Measurements from ENCODE around the gene KIAA2012. TPM values are rescaled to one million over a fixed set of nuclear protein-coding genes. Genes with fewer than 3 reads are reported as not detected.

KIAA2012 gene
- total and polyA plus RNA-seq, 2 of the 8 experiments (the other 6 are each of a cell fraction or from before 2014, with no cell fraction given): not detected

- H4K5ac ChIP-seq (ENCODE audit: insufficient read length, low read depth, low read length): no peak overlapping the region
- H3K79me2 ChIP-seq (ENCODE audit: control insufficient read depth in 1 of 2, insufficient read depth in 2 of 2, low read length in 2 of 2): no peaks in the 10 kb centered on the region
- POLR2A ChIA-PET (ENCODE audit: partially characterized antibody): no interaction called here
- no peak overlapping the region for H4K91ac ChIP-seq (replicated peaks; ENCODE audit: insufficient read length, low read length)
- no peak overlapping the region for H3K23ac ChIP-seq (ENCODE audit: insufficient read length)
- peaks cover 0 to 11% (median 2%) of the 10 kb centered on the region in 4 experiments; a peak in 4 of 7 replicates for H3K4me1 ChIP-seq (replicated peaks in 1 of 4; ENCODE audit: control insufficient read depth in 3 of 4, insufficient read depth in 4 of 4, low read length in 3 of 4)
- no peak overlapping the region for H2BK20ac ChIP-seq (ENCODE audit: low read length)
- no peak overlapping the region for H3K4ac ChIP-seq (replicated peaks; ENCODE audit: insufficient read length, low read depth, low read length)
- H3K56ac ChIP-seq (replicated peaks; ENCODE audit: insufficient read length, low read depth, low read length): no peak overlapping the region
- H3K18ac ChIP-seq (ENCODE audit: extremely low read depth, low read length): no peak overlapping the region
- 68% methylated on average over 4 of the region's 4 CpGs; no CpG with 5 or more reads in 1 of the 2 experiments for WGBS, 2 experiments (ENCODE audit: extremely low coverage in 1 of 2, insufficient coverage in 1 of 2, insufficient read length in 1 of 2, insufficient replicate concordance in 2 of 2, low coverage in 1 of 2, low lambda C conversion rate in 2 of 2, missing lambda C conversion rate in 1 of 2)
- no peak overlapping the region for H2BK12ac ChIP-seq (ENCODE audit: low read depth, low read length)
- DNase-seq (ENCODE audit: low read depth in 1 of 2, low spot score in 2 of 2) (no peak), FAIRE-seq (no peak)
- no peak overlapping the region for H2AK5ac ChIP-seq (ENCODE audit: low read depth, low read length)
- no peak overlapping the region for H2BK15ac ChIP-seq (ENCODE audit: low read length)
- no peaks in the 10 kb centered on the region for H4K20me1 ChIP-seq (replicated peaks in 1 of 2; ENCODE audit: control insufficient read depth in 1 of 2, insufficient read depth in 2 of 2, low read length in 2 of 2)
- no peak overlapping the region for H2BK5ac ChIP-seq (ENCODE audit: low read depth, low read length)
- H2AFZ ChIP-seq (ENCODE audit: low read length): peak overlapping the region; percentile 78; the same call in 1 of the 2 replicates
- H3K23me2 ChIP-seq (ENCODE audit: low read depth, low read length): no peaks in the 10 kb centered on the region
- H3K27ac ChIP-seq (ENCODE audit: low read depth, low read length): no peak overlapping the region
- peak overlapping the region in 1 of 2 experiments; percentile 14; a peak in 1 of 4 replicates for H3K4me2 ChIP-seq (ENCODE audit: insufficient read depth in 1 of 2, low read depth in 2 of 2, low read length in 2 of 2)
- TF ChIP-seq CTBP2 (IDR thresholded peaks at IDR 0.05; ENCODE audit: borderline replicate concordance, insufficient read depth, insufficient read length, low read length) (no peak), SIX5 (IDR thresholded peaks at IDR 0.05; ENCODE audit: low read depth, low read length) (no peak), TAF1 (IDR thresholded peaks at IDR 0.05; ENCODE audit: low read depth, low read length) (no peak), PHF8 (conservative IDR thresholded peaks at IDR 0.05; ENCODE audit: low read depth, low read length) (no peak), USF2 (IDR thresholded peaks at IDR 0.05; ENCODE audit: low read length) (no peak), CREB1 (IDR thresholded peaks at IDR 0.05) (no peak), POLR2A (IDR thresholded peaks at IDR 0.05; ENCODE audit: control extremely low read depth in 1 of 2, low read depth in 2 of 2, low read length in 2 of 2) (no peak), TEAD4 (IDR thresholded peaks at IDR 0.05; ENCODE audit: low read depth, low read length) (no peak), RBBP5 (IDR thresholded peaks at IDR 0.05; ENCODE audit: borderline replicate concordance, low read depth, low read length) (no peak), TCF12 (IDR thresholded peaks at IDR 0.05; ENCODE audit: low read depth, low read length) (no peak)
- no peaks in the 10 kb centered on the region for H3K36me3 ChIP-seq (ENCODE audit: control insufficient read depth in 2 of 4, insufficient read depth in 4 of 4, low read length in 3 of 4)
- no peak overlapping the region for H3K14ac ChIP-seq (ENCODE audit: insufficient read length)
- no peak overlapping the region for H3K4me3 ChIP-seq (ENCODE audit: extremely low read depth in 1 of 4, insufficient read depth in 2 of 4, low read depth in 3 of 4, low read length in 4 of 4)
- no peaks in the 10 kb centered on the region for H3K27me3 ChIP-seq (replicated peaks in 1 of 4; ENCODE audit: control insufficient read depth in 3 of 4, extremely low read depth in 1 of 4, insufficient read depth in 3 of 4, low read length in 3 of 4)
- no peak overlapping the region for H2BK120ac ChIP-seq (replicated peaks; ENCODE audit: low read depth, low read length)
- no peaks in the 10 kb centered on the region for H3K79me1 ChIP-seq (ENCODE audit: low read depth, low read length)
- H3K9ac ChIP-seq (replicated peaks in 1 of 4; ENCODE audit: extremely low read depth in 1 of 4, low read depth in 3 of 4, low read length in 3 of 4): no peak overlapping the region
- H4K8ac ChIP-seq (ENCODE audit: extremely low read depth, insufficient read depth, low read length): no peak overlapping the region
- no peaks in the 10 kb centered on the region for H3K9me3 ChIP-seq (ENCODE audit: insufficient read depth in 2 of 2, low read depth in 1 of 2, low read length in 1 of 2)
- CTCF ChIA-PET (ENCODE audit: partially characterized antibody): interaction anchor here (0.6 to 3.9 kb wide), 3 partner anchors 8 to 228 kb away, joined by 3 to 12 read pairs (median 10); no protein-coding TSS in a partner anchor
These were observed 68.4 kb downstream of the KIAA2012 start for GRCh38 chr2:202141329-202141947.

Data from H1 (cell line).